ENCODE results near the gene GRID1.

The GRID1 gene

DNA sequence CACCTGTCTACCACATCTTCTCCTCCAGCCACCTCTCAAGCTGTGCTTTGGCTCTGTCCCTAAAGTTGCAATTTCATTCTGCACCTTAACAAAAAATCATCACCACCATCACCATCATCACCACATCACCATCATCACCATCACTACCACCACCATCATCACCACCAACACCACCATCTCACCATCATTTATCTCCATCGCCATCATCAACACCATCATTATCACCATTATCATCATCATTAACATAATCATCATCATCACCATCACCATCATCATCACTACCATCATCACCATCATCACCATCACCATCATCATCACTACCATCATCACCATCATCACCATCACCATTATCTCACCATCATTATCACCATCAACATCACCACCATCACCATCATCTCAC lies 245.4 kb downstream of the GRID1 start:
- TF ChIP-seq GATA2 (IDR thresholded peaks at IDR 0.05; ENCODE audit: low read depth, low read length) (no peak), GATA3 (IDR thresholded peaks at IDR 0.05; ENCODE audit: low read depth, low read length) (no peak)

GRCh38 chr10:86117051-86117450 lies 249.5 kb downstream of the GRID1 start:
- TF ChIP-seq GATA3 (IDR thresholded peaks at IDR 0.05; ENCODE audit: low read depth, low read length) (no peak), GATA2 (IDR thresholded peaks at IDR 0.05; ENCODE audit: low read depth, low read length) (no peak)

GRCh38 chr10:86113983-86114382 lies 252.6 kb downstream of the GRID1 start:
- TF ChIP-seq GATA3 (IDR thresholded peaks at IDR 0.05; ENCODE audit: low read depth, low read length) (no peak), GATA2 (IDR thresholded peaks at IDR 0.05; ENCODE audit: low read depth, low read length) (no peak)

GRCh38 chr10:86113501-86113900 lies 253.1 kb downstream of the GRID1 start:
- no peak for TF ChIP-seq GATA3 (IDR thresholded peaks at IDR 0.05; ENCODE audit: low read depth, low read length)
- TF ChIP-seq GATA2 (IDR thresholded peaks at IDR 0.05; ENCODE audit: low read depth, low read length) = no peak

DNA sequence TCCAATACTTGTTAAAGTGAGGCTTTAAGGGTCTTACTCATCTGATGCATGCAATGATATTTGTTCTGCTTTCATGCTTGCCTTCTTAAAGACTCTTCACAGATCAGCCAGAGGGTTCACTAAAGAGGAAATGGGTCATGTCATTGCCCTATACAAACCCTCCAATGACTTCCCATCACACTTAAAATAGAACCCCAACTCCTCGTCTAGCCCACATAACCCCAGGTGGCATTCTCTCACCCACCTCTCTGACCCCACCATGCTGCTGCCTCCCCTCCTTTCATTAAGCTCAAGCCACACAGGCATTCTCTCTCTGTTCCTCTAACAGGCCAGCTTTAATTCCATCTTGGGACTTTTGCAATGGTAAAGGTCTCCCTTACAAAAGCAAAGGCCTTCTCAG lies 253.6 kb downstream of the GRID1 start:
- TF ChIP-seq GATA2 (IDR thresholded peaks at IDR 0.05; ENCODE audit: low read depth, low read length) = no peak

DNA sequence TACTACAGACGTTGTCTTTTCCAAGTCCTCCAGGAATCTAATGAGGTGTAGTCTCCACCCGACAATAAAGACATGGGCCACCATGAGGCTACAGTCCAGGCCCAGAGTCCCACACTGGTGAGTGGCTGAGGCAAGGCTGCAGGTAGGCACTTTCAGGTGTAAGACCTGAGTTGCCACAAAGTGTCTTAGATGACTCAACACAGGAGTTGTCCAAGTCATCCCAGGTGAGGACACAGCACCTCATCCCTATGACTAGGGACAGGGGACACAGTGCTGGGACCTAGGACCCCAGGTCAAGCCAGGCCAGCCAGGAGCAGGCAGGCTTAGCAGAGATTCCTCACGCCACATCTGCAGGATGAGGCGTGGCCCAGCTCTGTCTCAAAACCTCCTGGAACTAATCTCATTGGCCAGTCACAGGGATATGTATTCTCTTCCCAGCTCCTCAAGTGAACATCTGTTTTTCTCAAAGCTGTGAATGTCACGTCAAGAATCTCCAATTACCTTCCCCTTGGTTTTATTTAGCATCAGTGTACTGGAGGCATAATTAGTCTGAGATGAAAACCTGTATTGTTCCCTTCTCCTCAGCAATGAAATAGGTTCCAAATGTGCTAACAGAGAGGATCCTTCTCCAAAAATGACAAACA lies 254.6 kb downstream of the GRID1 start:
- no peak for TF ChIP-seq GATA3 (IDR thresholded peaks at IDR 0.05; ENCODE audit: low read depth, low read length)
- TF ChIP-seq GATA2 (IDR thresholded peaks at IDR 0.05; ENCODE audit: low read depth, low read length) = no peak

GRCh38 chr10:86110156-86110786 lies 256.3 kb downstream of the GRID1 start:
- no peak for TF ChIP-seq GATA3 (IDR thresholded peaks at IDR 0.05; ENCODE audit: low read depth, low read length)
- TF ChIP-seq GATA2 (IDR thresholded peaks at IDR 0.05; ENCODE audit: low read depth, low read length) = no peak

DNA sequence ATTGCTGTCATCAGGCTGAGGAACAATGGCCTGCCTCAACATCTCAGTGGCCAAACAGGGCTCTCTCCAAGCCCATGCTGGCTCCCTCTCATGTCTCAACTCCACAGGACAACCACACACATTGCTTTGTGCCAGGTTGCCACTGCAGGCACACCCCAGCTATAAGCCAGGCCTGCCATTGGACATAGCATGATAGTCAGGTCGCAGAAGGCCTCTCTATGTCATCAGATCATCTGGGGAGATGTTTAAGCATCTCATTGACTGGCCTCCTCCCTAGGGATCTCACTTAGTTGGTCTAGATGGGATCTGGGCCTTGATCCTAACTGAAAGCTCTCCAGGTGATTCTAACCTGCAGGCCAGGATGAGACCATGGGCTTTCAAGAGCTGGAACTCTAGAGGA lies 257.2 kb downstream of the GRID1 start:
- TF ChIP-seq GATA3 (IDR thresholded peaks at IDR 0.05; ENCODE audit: low read depth, low read length) (no peak), GATA2 (IDR thresholded peaks at IDR 0.05; ENCODE audit: low read depth, low read length) (no peak)

- no peak for TF ChIP-seq GATA2 (IDR thresholded peaks at IDR 0.05; ENCODE audit: low read depth, low read length)
- TF ChIP-seq GATA3 (IDR thresholded peaks at IDR 0.05; ENCODE audit: low read depth, low read length) = no peak
Measured at GRCh38 chr10:86108696-86109095, 257.9 kb downstream of the GRID1 start.

DNA sequence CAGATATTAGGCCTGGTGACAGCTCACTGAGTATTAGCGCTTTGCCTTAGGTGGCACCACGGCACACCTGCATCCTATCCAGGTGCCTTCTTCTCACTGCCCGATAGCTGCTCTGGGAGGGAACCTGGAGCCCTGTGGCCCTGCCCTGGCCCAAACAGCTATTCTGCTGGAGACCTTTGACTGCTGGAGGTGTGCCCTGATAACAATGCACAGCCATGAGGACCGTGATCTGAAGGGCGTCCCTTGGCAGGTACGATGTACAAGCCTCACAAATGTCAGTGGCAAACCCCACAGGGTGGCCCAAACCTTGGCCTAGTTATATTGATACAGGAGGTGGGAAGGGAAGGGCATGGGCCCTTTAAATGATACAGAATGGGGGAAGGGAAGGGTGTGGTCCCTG lies 259.5 kb downstream of the GRID1 start:
- TF ChIP-seq GATA2 (IDR thresholded peaks at IDR 0.05; ENCODE audit: low read depth, low read length) (no peak), GATA3 (IDR thresholded peaks at IDR 0.05; ENCODE audit: low read depth, low read length) (no peak)

- TF ChIP-seq GATA2 (IDR thresholded peaks at IDR 0.05; ENCODE audit: low read depth, low read length) (no peak), GATA3 (IDR thresholded peaks at IDR 0.05; ENCODE audit: low read depth, low read length) (no peak)
Measured at GRCh38 chr10:86106616-86107015, 260.0 kb downstream of the GRID1 start.

- TF ChIP-seq GATA2 (IDR thresholded peaks at IDR 0.05; ENCODE audit: low read depth, low read length) (no peak), GATA3 (IDR thresholded peaks at IDR 0.05; ENCODE audit: low read depth, low read length) (no peak)
Measured at GRCh38 chr10:86105640-86106039, 261.0 kb downstream of the GRID1 start.

DNA sequence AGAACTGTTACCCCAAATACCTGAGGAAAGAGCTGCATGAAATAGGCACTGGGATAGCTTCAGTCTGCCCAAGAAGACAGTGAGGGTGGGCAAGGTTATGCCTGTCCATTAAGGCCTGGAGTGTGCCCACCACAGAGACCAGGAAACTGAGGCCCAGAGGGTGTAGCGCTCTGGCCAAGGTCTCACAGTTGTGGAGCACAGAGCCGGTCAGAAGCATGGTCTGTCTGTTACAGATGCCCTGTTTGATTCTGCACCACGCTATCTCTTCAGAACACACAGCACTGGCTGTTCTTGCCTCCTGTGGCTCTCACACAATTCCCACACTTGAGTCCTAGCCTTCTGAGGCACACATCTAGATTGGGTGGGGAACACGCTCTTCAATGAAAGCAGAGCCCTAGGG lies 261.4 kb downstream of the GRID1 start:
- TF ChIP-seq GATA3 (IDR thresholded peaks at IDR 0.05; ENCODE audit: low read depth, low read length) = no peak
- TF ChIP-seq GATA2 (IDR thresholded peaks at IDR 0.05; ENCODE audit: low read depth, low read length) = no peak

DNA sequence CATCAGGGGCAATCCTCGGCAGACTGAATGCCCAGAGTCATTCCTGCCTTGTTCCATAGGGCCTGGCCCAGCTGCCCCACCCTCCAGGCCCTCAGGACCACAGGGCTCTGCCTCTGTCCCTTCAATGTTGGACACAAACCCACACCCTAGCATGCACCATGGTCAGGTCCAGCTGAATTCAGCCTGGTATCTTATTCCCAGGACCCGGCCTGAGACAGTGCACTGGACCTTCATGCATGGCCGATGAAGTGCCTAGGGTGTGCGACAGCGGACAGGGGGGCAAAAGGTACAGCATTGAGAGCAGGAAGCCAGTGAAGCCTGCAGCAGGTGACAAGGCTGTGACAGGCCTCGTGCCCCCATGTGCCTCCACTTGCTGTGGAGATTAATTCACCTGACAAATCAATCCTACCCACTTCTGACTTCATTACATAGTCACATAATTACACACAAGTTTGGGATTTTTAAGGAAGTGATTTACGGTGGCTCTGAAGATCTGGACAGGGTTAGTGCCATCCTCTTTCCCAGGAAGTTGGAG lies 261.9 kb downstream of the GRID1 start:
- TF ChIP-seq GATA2 (IDR thresholded peaks at IDR 0.05; ENCODE audit: low read depth, low read length) = no peak
- TF ChIP-seq GATA3 (IDR thresholded peaks at IDR 0.05; ENCODE audit: low read depth, low read length) = no peak

DNA sequence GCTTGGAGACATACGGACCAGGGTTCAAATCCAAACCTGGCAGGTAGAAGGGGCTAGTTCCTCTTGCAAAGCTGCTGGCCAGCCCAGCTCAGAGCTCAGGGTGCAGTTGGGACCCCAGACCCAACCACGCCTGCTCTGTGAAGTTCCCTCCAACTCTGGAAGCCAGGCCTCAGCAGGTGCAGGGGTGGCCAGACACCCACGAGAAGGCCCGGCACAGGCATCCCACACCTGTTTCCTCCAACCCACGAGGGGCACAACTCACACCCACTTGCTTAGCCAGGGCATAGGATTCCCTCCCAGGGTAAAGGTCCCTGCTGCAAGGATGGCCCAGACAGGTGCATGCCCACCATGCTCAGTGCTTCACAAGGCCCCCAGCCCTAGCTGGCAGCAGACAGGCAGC lies 262.4 kb downstream of the GRID1 start:
- TF ChIP-seq GATA3 (IDR thresholded peaks at IDR 0.05; ENCODE audit: low read depth, low read length) (no peak), GATA2 (IDR thresholded peaks at IDR 0.05; ENCODE audit: low read depth, low read length) (no peak)

All from SH-SY5Y (cell line).